ENCODE results near the gene MYO15A.
"Not testable (repeated sequence)": the region's sequence is repeated elsewhere in the genome, so short reads cannot be mapped to it uniquely, and the experiment has no call there.

Gene MYO15A

DNA sequence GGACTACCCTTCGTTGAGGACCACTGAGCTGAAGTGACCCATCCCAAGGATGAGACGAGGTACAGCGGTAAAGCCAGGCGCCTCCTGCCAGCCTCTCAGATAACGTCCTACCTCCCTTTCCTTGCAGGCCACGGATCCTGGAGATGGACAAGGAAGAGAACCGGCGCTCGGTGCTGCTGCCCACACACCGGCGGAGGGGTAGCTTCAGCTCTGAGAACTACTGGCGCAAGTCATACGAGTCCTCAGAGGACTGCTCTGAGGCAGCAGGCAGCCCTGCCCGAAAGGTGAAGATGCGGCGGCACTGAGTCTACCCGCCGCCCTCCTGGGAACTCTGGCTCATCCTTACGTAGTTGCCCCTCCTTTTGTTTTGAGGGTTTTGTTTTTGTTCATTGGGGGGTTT, 99.5 kb downstream of the MYO15A start:
- DNase-seq (ENCODE audit: low read depth in 2 of 3, low spot score in 1 of 3) = no peak

DNA sequence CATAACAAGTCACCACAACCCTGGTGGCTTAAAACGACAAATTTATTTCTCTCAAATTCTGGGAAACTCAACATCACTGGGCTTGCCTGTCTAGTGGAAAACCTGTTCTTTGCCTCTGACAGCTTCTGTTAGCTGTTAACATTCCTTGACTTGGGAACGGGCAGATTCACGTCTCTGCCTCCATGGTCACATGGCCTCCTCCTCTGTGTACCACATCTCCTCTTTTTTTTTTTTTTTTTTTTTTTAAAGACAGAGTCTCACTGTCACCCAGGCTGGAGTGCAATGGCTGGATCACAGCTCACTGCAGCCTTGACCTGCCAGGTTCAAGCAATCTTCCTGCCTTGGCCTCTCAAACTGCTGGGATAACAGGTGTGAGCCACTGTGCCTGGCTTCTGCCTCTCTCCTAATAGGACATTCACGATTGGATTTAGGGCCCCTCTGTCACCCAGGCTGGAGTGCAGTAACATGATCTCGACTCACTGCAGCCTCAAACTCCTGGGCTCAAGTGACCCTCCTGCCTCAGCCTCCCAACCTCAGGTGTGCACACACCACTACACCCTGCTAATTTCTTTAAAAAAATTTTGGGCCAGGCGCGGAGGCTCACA, 105.2 kb downstream of the MYO15A start:
- DNase-seq (ENCODE audit: low read depth in 2 of 3, low spot score in 1 of 3) = no peak

DNA sequence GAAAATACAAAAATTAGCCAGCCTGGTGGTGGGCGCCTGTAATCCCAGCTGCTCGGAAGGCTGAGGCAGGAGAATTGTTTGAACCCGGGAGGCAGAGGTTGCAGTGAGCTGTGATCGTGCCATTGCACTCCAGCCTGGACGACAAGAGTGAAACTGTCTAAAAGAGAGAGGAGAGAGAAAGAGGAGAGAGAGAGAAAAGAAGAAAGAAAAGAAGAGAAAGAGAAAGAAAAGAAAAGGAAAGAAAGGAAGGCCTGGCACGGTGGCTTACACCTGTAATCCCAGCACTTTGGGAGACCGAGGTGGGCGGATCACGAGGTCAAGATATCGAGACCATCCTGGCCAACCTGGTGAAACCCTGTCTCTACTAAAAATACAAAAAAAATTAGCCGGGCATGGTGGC, 108.3 kb downstream of the MYO15A start:
- not testable (repeated sequence) for DNase-seq (ENCODE audit: low read depth in 2 of 3, low spot score in 1 of 3)

DNA sequence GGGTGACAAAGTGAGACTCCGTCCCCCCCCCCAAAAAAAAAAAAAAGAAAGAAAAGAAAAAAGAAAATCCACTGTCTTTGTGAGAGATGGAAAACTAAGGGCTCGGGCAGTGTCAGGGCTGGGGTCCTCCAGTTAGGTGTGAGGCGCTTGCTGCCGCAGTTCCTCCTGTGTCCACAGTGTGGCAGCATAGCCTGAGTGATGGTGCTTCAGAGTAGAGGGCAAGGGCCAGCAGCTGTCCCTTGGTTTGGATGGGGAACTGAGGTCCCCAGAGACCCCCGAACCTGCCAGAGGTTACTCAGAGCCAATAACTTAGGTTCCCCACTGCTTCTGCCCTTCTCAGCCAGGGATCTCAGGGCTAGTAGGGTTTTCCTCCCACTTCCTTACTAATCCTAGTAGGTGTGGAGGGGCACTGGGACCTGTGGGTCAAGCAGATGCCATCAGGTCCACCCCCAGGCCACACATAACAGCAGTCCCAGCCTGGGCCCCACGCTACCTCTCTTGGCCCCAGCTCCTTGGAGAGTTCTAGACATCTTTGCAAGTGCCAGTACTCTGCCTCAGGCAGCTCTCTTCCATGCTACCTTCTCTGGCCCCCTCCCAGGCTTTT, 109.0 kb downstream of the MYO15A start:
- DNase-seq (ENCODE audit: low read depth in 2 of 3, low spot score in 1 of 3) = peak; percentile 61 to 79 (median 67)

- DNase-seq (ENCODE audit: low read depth in 2 of 3, low spot score in 1 of 3) = no peak
Observed at GRCh38 chr17:18218756-18219415, 110.3 kb downstream of the MYO15A start.

DNA sequence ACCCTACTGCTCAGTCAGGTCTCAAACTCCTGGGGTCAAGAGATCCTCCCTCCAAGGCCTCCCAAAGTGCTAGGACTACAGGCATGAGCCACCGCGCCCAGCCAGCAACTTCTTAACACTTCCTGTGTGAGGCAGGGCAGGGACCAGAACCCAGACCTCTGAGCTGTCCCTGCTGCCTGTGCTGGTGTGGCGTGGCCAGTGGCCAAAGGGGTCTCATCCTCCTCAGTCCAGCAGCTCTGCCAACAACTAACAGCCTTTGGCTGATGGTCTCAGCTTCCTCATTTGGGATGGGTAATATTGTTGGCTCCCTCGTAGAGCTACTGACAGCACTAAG, 115.5 kb downstream of the MYO15A start:
- DNase-seq (ENCODE audit: low read depth in 2 of 3, low spot score in 1 of 3) = no peak

DNA sequence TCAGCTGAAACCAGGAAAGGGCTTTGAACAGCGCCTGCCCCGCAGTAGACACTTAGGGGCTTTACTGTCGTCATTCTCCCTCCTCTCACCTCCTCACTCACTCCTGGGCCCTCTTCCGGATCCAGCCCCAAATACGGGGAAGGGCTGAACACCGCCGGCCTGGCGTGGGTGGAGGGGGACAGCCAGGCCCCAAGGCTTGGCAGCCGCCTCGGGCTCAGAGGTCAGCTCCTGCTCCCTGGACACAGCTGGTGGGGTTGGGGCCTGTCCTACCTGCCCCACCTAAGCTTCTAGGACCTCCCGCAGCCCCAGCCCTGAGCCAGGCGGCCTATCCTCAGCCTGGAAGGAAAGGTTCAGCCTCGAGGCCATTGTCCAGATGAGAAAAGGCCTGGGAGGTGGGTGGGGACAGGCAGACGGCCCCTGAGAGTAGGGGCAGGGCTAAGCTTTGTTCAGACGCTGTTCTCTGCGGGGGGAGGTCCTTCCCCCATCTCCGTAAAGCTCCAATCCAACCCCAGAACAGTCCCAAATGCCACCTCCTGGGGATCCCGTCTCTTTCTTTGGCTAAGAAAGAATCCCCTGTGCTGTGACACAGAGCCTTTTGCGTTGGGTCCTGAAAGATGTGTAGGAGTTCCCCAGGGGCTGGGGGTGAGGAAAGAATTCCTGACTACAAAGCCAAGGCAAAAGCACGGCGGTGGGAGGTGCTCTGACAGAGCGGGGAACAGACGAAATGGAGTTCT, 116.0 kb downstream of the MYO15A start:
- no peak for DNase-seq (ENCODE audit: low read depth in 2 of 3, low spot score in 1 of 3)

DNA sequence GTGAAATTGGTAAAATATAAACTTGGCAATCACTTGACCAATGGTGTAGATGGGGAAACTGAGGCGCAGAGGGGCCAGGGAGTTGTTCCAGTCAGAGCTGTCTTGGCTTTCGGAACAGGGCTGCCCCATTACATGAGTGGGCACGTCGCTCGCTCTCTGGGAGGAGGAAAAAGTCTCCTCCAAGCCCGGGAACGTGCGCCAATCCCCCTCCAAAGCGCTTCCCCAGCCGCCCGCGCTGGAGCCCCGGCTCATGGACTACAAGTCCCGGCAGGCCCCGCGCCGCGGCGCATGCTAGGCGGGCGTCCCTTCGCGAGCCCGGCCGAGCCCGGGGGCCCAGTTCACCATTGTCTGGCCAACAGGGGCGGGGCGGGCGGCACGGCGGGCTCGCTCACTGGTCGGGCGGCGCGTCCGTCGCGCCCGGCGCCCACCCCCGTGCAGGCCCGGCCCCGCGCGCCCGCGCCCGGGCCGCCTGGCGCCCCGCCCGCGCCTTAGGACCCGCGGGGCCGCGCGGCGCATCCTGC, 116.6 kb downstream of the MYO15A start, which contains the start of gene LLGL1:
TSS of gene LLGL1 (plus strand) at position 515 of the 521 bp plus-strand sequence. CDS start 48 bp downstream, outside the sequence.
- peak; percentile 91 to 98 (median 91) for DNase-seq (ENCODE audit: low read depth in 2 of 3, low spot score in 1 of 3)

DNA sequence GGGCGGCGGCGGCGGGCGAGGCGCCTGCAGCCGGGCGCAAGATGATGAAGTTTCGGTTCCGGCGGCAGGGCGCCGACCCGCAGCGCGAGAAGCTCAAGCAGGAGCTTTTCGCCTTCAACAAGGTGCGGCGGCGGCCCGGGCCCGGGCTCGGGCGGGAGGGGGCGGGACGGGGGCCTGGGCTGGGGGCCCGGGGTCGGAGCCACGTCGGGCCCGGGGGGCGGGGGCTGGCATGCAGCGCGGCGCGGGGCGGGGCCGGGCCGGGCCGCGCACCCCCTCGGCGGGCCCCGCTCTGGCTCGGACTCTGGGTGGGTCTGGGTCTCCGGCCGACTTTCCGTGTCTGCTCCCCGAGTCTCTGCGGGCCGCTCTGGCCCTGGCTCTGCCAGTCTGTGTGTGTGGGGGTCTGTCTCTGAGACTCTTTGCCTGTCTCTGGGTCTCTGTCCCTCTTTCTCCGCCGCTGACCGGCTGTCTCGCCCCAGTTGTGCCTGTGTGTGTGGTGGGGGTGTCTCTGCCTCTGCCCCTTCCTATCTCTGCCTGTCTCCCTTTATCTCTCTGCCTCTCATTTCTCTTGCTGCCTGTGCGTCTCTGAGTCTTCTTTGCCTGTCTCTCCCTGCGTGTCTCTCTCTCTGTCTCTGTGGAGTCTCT, 117.2 kb downstream of the MYO15A start:
- no peak for DNase-seq (ENCODE audit: low read depth in 2 of 3, low spot score in 1 of 3)

GRCh38 chr17:18226284-18226945, 117.9 kb downstream of the MYO15A start:
- DNase-seq (ENCODE audit: low read depth in 2 of 3, low spot score in 1 of 3) = no peak

- DNase-seq (ENCODE audit: low read depth in 2 of 3, low spot score in 1 of 3) = no peak
Observed at GRCh38 chr17:18227635-18228034, 119.1 kb downstream of the MYO15A start.

DNA sequence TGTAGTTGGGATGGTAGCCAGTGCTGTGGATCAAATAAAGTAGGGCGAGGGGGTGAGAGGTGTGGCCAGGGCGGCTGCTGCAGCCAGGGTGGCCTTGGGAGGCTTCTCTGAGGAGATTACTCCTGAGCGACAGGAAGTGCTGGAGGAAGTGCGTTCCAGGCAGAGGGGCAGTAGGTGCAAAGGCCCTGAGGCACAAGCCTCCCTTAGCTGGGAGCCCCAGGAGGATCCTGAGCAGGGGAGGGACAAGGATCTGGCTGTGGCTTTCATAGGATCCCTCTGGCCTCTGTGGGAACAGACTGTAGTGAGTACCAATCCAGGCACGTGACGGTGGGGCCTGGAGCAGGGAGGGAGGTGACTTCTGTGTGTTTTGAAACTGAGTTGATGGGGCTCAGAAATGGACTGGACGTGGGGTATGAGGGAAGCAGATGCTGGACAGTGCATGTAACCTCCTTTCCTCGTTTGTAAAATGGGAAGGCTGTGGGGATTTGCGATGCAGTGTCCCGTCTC, 119.7 kb downstream of the MYO15A start:
- no peak for DNase-seq (ENCODE audit: low read depth in 2 of 3, low spot score in 1 of 3)

- no peak for DNase-seq (ENCODE audit: low read depth in 2 of 3, low spot score in 1 of 3)
Observed at GRCh38 chr17:18229254-18229653, 120.7 kb downstream of the MYO15A start.

Data from stimulated activated CD4-positive, alpha-beta T cell treated with anti-CD3 and anti-CD28 coated beads, Interleukin-12 subunit alpha, Interleukin-12 subunit beta, amount 100 ng/mL, for 48 hours (primary cell).